H1 (cell line): Measurements from ENCODE around the gene ELP1. TPM values are rescaled to one million over a fixed set of nuclear protein-coding genes. Genes with fewer than 3 reads are reported as not detected.

Source experiments
- CTCF ChIA-PET: fragments of 300-600 bp; sonication (Branson Sonifier 250); formaldehyde crosslinking; loops from one replicate; lab custom pipeline; 2021; ENCODE audit not compliant: partially characterized antibody; lab: Charles Lee
- POLR2A ChIA-PET: fragments of 300-600 bp; sonication (Branson Sonifier 250); formaldehyde crosslinking; loops from one replicate; lab custom pipeline; 2021; ENCODE audit warnings: inconsistent platforms; ENCODE audit not compliant: partially characterized antibody; lab: Charles Lee
- DNase-seq, 2 experiments: peaks; one replicate each; pipeline versions ENCODE4 v3.0.0 to v3.0.0-alpha.2; 2010 to 2022; ENCODE audit warnings: low spot score in 2 of 2, low read depth in 1 of 2, mixed read lengths in 1 of 2
- FAIRE-seq: peaks from 2 replicates; lab custom pipeline; 2011; peaks lifted over from hg19 to GRCh38; lab: Jason Lieb, UNC
- H2AFZ ChIP-seq: 2 replicates; pipeline ENCODE4 v1.8.1; 2012; ENCODE audit warnings: low read length, inconsistent platforms
- H2AK5ac ChIP-seq: 2 replicates; pipeline ENCODE4 v1.6.1; 2013; ENCODE audit warnings: low read depth, low read length
- H2BK120ac ChIP-seq: replicated peaks from 2 replicates; pipeline ENCODE3; 2013; ENCODE audit warnings: low read depth, low read length, inconsistent platforms
- H2BK12ac ChIP-seq: 2 replicates; pipeline ENCODE4 v1.6.1; 2013; ENCODE audit warnings: low read depth, low read length
- H2BK15ac ChIP-seq: 2 replicates; pipeline ENCODE4 v1.6.1; 2013; ENCODE audit warnings: low read length
- H2BK20ac ChIP-seq: 2 replicates; pipeline ENCODE4 v1.6.1; 2013; ENCODE audit warnings: low read length
- H2BK5ac ChIP-seq: 2 replicates; pipeline ENCODE4 v1.6.1; 2013; ENCODE audit warnings: low read depth, low read length
- H3K14ac ChIP-seq: 2 replicates; pipeline ENCODE4 v1.6.1; 2013; ENCODE audit warnings: inconsistent platforms; ENCODE audit not compliant: insufficient read length
- H3K18ac ChIP-seq: 2 replicates; pipeline ENCODE4 v1.6.1; 2013; ENCODE audit warnings: low read length; ENCODE audit errors: extremely low read depth
- H3K23ac ChIP-seq: 2 replicates; pipeline ENCODE4 v1.6.1; 2013; ENCODE audit warnings: inconsistent platforms; ENCODE audit not compliant: insufficient read length
- H3K23me2 ChIP-seq: 2 replicates; pipeline ENCODE4 v1.6.1; 2013; ENCODE audit warnings: low read depth, low read length
- H3K27ac ChIP-seq: 2 replicates; pipeline ENCODE4 v1.6.1; 2011; ENCODE audit warnings: low read depth, low read length, inconsistent platforms
- H3K27me3 ChIP-seq, 4 experiments: replicated peaks in 1 of 4; 1 replicate in 1 of 4; 2 replicates in 3 of 4; pipeline versions ENCODE4 v1.6.1 to v1.8.1; 2011 to 2013; ENCODE audit warnings: low read length in 3 of 4, mild to moderate bottlenecking in 3 of 4, inconsistent platforms in 2 of 4, mixed read lengths in 2 of 4, moderate library complexity in 1 of 4; ENCODE audit not compliant: control insufficient read depth in 3 of 4, insufficient read depth in 3 of 4; ENCODE audit errors: extremely low read depth in 1 of 4
- H3K36me3 ChIP-seq, 4 experiments: 2 replicates each; pipeline versions ENCODE4 v1.6.1 to v1.8.1; 2011 to 2013; ENCODE audit warnings: mild to moderate bottlenecking in 4 of 4, low read length in 3 of 4, moderate library complexity in 2 of 4, control low read depth in 1 of 4, inconsistent platforms in 1 of 4; ENCODE audit not compliant: insufficient read depth in 4 of 4, control insufficient read depth in 2 of 4
- H3K4ac ChIP-seq: replicated peaks from 2 replicates; pipeline ENCODE3; 2013; ENCODE audit warnings: low read length, low read depth, mixed read lengths, inconsistent platforms; ENCODE audit not compliant: insufficient read length
- H3K4me1 ChIP-seq, 4 experiments: replicated peaks in 1 of 4; 1 replicate in 1 of 4; 2 replicates in 3 of 4; pipeline versions ENCODE4 v1.6.1 to v1.8.1; 2011 to 2013; ENCODE audit warnings: low read length in 3 of 4, inconsistent platforms in 2 of 4, mixed read lengths in 1 of 4; ENCODE audit not compliant: insufficient read depth in 4 of 4, control insufficient read depth in 3 of 4
- H3K4me2 ChIP-seq, 2 experiments: 2 replicates each; pipeline versions ENCODE4 v1.6.1 to v1.8.1; 2011 to 2013; ENCODE audit warnings: low read depth in 2 of 2, low read length in 2 of 2, control low read depth in 1 of 2, inconsistent platforms in 1 of 2, mild to moderate bottlenecking in 1 of 2; ENCODE audit not compliant: insufficient read depth in 1 of 2
- H3K4me3 ChIP-seq, 4 experiments: fragments of 200-600, 300-600 bp in 1 of 4; sonication (generic), shearing (Covaris generic), sonication (Bioruptor Twin) in 1 of 4; 2 replicates each; pipeline versions ENCODE4 v1.5.1 to v1.8.1; 2011 to 2016; ENCODE audit warnings: low read length in 4 of 4, low read depth in 3 of 4, control low read depth in 2 of 4, inconsistent platforms in 2 of 4, mild to moderate bottlenecking in 2 of 4, mixed read lengths in 1 of 4, moderate library complexity in 1 of 4; ENCODE audit not compliant: insufficient read depth in 2 of 4; ENCODE audit errors: extremely low read depth in 1 of 4
- H3K56ac ChIP-seq: replicated peaks from 2 replicates; pipeline ENCODE3; 2013; ENCODE audit warnings: low read depth, mild to moderate bottlenecking, mixed read lengths, low read length, inconsistent platforms; ENCODE audit not compliant: insufficient read length
- H3K79me1 ChIP-seq: 2 replicates; pipeline ENCODE4 v1.6.1; 2013; ENCODE audit warnings: low read depth, low read length, control low read depth
- H3K79me2 ChIP-seq, 2 experiments: 2 replicates each; pipeline versions ENCODE4 v1.6.1 to v1.8.1; 2012 to 2013; ENCODE audit warnings: low read length in 2 of 2, mild to moderate bottlenecking in 2 of 2, inconsistent platforms in 1 of 2; ENCODE audit not compliant: insufficient read depth in 2 of 2, control insufficient read depth in 1 of 2
- H3K9ac ChIP-seq, 4 experiments: replicated peaks in 1 of 4; 1 replicate in 1 of 4; 2 replicates in 3 of 4; pipeline versions ENCODE4 v1.6.1 to v1.8.1; 2011 to 2013; ENCODE audit warnings: low read depth in 3 of 4, low read length in 3 of 4, control low read depth in 2 of 4, mild to moderate bottlenecking in 2 of 4, moderate library complexity in 2 of 4, inconsistent platforms in 1 of 4; ENCODE audit errors: extremely low read depth in 1 of 4
- H3K9me3 ChIP-seq, 2 experiments: 2 replicates each; pipeline versions ENCODE4 v1.6.1 to v1.8.1; 2012 to 2013; ENCODE audit warnings: mild to moderate bottlenecking in 2 of 2, moderate library complexity in 2 of 2, control low read depth in 1 of 2, inconsistent platforms in 1 of 2, low read depth in 1 of 2, low read length in 1 of 2, mixed read lengths in 1 of 2; ENCODE audit not compliant: insufficient read depth in 2 of 2
- H4K20me1 ChIP-seq, 2 experiments: replicated peaks in 1 of 2; 2 replicates each; pipeline versions ENCODE3 to v1.8.1; 2011 to 2013; ENCODE audit warnings: inconsistent platforms in 2 of 2, low read length in 2 of 2, mild to moderate bottlenecking in 1 of 2; ENCODE audit not compliant: insufficient read depth in 2 of 2, control insufficient read depth in 1 of 2
- H4K5ac ChIP-seq: 2 replicates; pipeline ENCODE4 v1.6.1; 2013; ENCODE audit warnings: low read length, low read depth, mixed read lengths, inconsistent platforms; ENCODE audit not compliant: insufficient read length
- H4K8ac ChIP-seq: 2 replicates; pipeline ENCODE4 v1.8.0; 2013; ENCODE audit warnings: mild to moderate bottlenecking, moderate library complexity, low read length, inconsistent platforms; ENCODE audit not compliant: insufficient read depth; ENCODE audit errors: extremely low read depth
- H4K91ac ChIP-seq: replicated peaks from 2 replicates; pipeline ENCODE3; 2013; ENCODE audit warnings: low read length, mixed read lengths, inconsistent platforms; ENCODE audit not compliant: insufficient read length
- RAD21 ChIP-seq, 2 experiments: IDR thresholded peaks in 1 of 2; conservative IDR thresholded peaks in 1 of 2; 2 replicates each; pipeline ENCODE4 v1.6.1; 2011; ENCODE audit warnings: low read depth in 2 of 2, low read length in 2 of 2, improper control_type of control experiment in 1 of 2, inconsistent platforms in 1 of 2, mild to moderate bottlenecking in 1 of 2, moderate library complexity in 1 of 2
- RFX5 ChIP-seq: IDR thresholded peaks from 2 replicates; pipeline ENCODE4 v1.6.1; 2011; ENCODE audit warnings: low read depth, low read length, improper control_type of control experiment, borderline replicate concordance
- WGBS, 2 experiments: shearing (Covaris generic) in 1 of 2; methylation state at CpG; one replicate each; pipeline versions ENCODE4 v1.1.6 to v1.1.7; 2013 to 2015; ENCODE audit warnings: low lambda C conversion rate in 2 of 2, mixed read lengths in 2 of 2, inconsistent platforms in 1 of 2, low coverage in 1 of 2, missing lambda C conversion rate in 1 of 2; ENCODE audit not compliant: insufficient replicate concordance in 2 of 2, insufficient coverage in 1 of 2, insufficient read length in 1 of 2; ENCODE audit errors: extremely low coverage in 1 of 2, missing lambda C conversion rate in 1 of 2; 5-methylcytosine and 5-hydroxymethylcytosine counted together
- polyA plus RNA-seq, 7 experiments: library from polyadenylated mRNA; depleted of rRNA in 3 of 7; stranded (reverse) in 5 of 7; unstranded in 2 of 7; fragments of >200 nt in 5 of 7; fragments of 200-250 nt in 2 of 7; gene quantifications; 1 replicate in 5 of 7; 2 replicates in 1 of 7; 4 replicates in 1 of 7; pipeline versions ENCODE4 v1.2.1 to v1.2.3, GENCODE V29; 2011 to 2013; ENCODE audit warnings: missing spikeins in 2 of 7, mixed read lengths in 2 of 7
- total RNA-seq: library from RNA; stranded (reverse); fragmentation: NEBNext Ultra II Directional; extraction: Animal tissue kit (Norgen Biotek cat#: 25700); gene quantifications from 2 replicates; pipeline ENCODE4 v1.2.1, GENCODE V29; 2021
- TF ChIP-seq, protein P1 (sequence below), 3 experiments: IDR thresholded peaks; 1 replicate in 2 of 3; 2 replicates in 1 of 3; pipeline versions ENCODE4 v1.5.1 to v1.6.1; 2011; ENCODE audit warnings: low read length in 3 of 3, mild to moderate bottlenecking in 3 of 3, inconsistent platforms in 2 of 3, low read depth in 1 of 3, moderate library complexity in 1 of 3; ENCODE audit not compliant: insufficient read depth in 1 of 3; ENCODE audit errors: control extremely low read depth in 1 of 3

Gene ELP1
- total and polyA plus RNA-seq, 2 of the 8 experiments (the other 6 are each of a cell fraction or from before 2014, with no cell fraction given) = 13.9 to 31.3 TPM

DNA sequence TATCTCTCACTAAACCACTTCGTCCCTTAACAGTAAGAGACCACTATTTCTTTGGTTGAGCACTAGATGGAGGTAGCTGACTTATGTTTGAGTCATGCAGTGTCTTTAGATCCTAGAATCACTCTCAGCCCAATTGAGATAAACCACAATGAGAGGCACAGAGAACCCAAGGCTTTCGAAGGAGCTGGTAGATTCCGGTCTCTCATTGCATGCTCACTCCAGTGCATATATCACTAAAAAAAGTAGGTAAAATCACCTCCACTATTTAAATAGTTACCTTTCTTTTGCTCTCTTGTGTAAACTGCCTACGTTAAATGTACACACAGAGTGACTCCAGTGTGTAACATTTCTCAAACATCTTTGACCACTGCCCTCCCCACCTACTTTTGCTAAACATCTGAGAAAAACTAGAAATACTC lies 44.3 kb downstream of the ELP1 start:
- Histone ChIP-seq H4K5ac (no peak overlapping the region), H3K23ac (no peak overlapping the region), H2BK120ac (no peak overlapping the region), H2BK20ac (no peak overlapping the region), H4K20me1 (peaks cover 0 to 1% of the 10 kb centered on the region in 2 experiments), H3K4ac (no peak overlapping the region), H3K9me3 (no peaks in the 10 kb centered on the region), H3K27me3 (no peaks in the 10 kb centered on the region), H4K91ac (no peak overlapping the region), H2BK12ac (no peak overlapping the region), H3K4me1 (no peaks in the 10 kb centered on the region), H3K56ac (no peak overlapping the region), H3K79me1 (no peaks in the 10 kb centered on the region), H3K23me2 (no peaks in the 10 kb centered on the region), H2BK15ac (no peak overlapping the region), H4K8ac (no peak overlapping the region), H2AFZ (no peak overlapping the region), H3K79me2 (no peaks in the 10 kb centered on the region), H3K4me3 (no peak overlapping the region), H3K4me2 (no peak overlapping the region), H3K14ac (no peak overlapping the region)
- no peak for DNase-seq
- FAIRE-seq = no peak
- POLR2A ChIA-PET = no interaction called here
- WGBS, 2 experiments = 93% methylated on average over 4 of the region's 4 CpGs; no CpG with 5 or more reads in 1 of the 2 experiments
- TF ChIP-seq RAD21 (IDR thresholded peaks at IDR 0.05 in 1 of 2, conservative IDR thresholded peaks at IDR 0.05 in 1 of 2; ENCODE audit: low read depth in 2 of 2, low read length in 2 of 2) (peak; percentile 16 to 27; a peak in 2 of 4 replicates), RFX5 (no peak)
- TF ChIP-seq, protein P1, sequence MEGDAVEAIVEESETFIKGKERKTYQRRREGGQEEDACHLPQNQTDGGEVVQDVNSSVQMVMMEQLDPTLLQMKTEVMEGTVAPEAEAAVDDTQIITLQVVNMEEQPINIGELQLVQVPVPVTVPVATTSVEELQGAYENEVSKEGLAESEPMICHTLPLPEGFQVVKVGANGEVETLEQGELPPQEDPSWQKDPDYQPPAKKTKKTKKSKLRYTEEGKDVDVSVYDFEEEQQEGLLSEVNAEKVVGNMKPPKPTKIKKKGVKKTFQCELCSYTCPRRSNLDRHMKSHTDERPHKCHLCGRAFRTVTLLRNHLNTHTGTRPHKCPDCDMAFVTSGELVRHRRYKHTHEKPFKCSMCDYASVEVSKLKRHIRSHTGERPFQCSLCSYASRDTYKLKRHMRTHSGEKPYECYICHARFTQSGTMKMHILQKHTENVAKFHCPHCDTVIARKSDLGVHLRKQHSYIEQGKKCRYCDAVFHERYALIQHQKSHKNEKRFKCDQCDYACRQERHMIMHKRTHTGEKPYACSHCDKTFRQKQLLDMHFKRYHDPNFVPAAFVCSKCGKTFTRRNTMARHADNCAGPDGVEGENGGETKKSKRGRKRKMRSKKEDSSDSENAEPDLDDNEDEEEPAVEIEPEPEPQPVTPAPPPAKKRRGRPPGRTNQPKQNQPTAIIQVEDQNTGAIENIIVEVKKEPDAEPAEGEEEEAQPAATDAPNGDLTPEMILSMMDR (IDR thresholded peaks at IDR 0.05; ENCODE audit: control extremely low read depth in 1 of 3, insufficient read depth in 1 of 3, low read depth in 1 of 3, low read length in 3 of 3) = peak in 1 of 3 experiments; percentile 2; a peak in 1 of 4 replicates
- TF ChIP-seq, all 59 proteins: peak for 2
- no peak overlapping the region for H2AK5ac ChIP-seq
- no peak overlapping the region for H2BK5ac ChIP-seq
- CTCF ChIA-PET = interaction anchor here (0.6 to 1.0 kb wide), 4 partner anchors 10 to 217 kb away, joined by 3 read pairs; no protein-coding TSS in a partner anchor
- no peak overlapping the region for H3K9ac ChIP-seq
- no peak overlapping the region for H3K18ac ChIP-seq
- peaks cover 7 to 50% (median 36%) of the 10 kb centered on the region in 4 experiments for H3K36me3 ChIP-seq
- H3K27ac ChIP-seq = no peak overlapping the region
